GM21619 (cell line): ENCODE results near the gene GRIN3B.

Experiments used
- ATAC-seq: cut with Tn5 transposase; IDR thresholded peaks from one replicate; pipeline ENCODE4 v1.9.1; 2021; ENCODE audit not compliant: unreplicated experiment

GRIN3B gene

DNA sequence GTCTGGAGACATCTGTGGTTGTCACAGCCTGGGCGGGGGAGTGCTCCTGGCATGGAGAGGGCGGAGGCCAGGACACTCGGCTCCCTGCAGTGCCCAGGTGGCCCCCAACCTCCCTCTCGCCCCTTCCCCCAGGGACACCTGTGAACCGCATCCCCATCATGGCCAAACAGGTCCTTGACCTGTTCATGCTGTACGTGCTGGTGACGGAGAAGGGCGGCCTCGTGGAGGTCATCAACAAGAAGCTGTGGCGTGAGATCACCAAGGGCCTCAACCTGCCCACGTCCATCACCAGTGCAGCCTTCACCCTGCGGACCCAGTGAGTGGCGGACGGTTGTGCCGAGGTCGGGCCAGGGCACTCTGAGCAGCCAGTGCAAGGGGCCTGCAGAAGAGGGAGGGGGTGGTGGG, 36.1 kb upstream of the GRIN3B start:
- no peak for ATAC-seq

DNA sequence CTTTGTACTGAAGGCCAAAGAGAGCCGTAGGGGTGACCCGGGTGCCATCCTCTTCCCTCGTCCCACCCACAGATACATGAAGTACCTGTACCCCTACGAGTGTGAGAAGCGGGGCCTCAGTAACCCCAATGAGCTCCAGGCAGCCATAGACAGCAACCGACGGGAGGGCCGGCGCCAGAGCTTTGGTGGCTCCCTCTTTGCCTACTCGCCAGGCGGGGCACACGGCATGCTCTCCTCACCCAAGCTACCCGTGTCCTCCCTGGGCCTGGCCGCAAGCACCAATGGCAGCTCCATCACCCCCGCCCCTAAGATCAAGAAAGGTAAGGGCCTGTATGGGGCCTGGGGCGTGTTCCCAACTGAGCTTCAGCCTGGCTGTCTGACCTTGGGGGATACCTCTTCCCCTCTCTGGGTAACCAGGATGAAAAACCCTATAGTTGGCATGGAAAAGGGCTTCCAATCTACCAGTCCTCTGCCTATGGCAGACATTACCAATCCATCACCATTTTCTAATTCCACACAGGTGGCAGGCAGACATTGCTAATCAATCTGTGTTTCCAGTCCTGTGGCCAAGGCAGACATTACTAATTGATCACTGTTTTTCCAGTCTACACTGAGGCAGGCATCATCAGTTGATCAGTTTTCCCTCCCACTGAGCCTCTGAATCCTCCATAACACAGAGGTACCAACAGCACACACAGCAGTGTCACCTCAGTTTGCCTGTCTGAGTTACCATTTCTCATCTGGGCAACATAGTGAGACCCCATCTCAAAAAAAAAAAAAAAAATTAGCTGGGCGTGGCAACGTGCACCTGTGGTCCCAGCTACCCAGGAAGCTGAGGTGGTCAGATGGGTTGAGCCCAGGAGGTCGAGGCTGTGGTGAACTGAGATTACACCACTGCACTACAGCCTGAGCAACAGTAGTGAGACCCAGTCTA, 35.2 kb upstream of the GRIN3B start:
- ATAC-seq = no peak

DNA sequence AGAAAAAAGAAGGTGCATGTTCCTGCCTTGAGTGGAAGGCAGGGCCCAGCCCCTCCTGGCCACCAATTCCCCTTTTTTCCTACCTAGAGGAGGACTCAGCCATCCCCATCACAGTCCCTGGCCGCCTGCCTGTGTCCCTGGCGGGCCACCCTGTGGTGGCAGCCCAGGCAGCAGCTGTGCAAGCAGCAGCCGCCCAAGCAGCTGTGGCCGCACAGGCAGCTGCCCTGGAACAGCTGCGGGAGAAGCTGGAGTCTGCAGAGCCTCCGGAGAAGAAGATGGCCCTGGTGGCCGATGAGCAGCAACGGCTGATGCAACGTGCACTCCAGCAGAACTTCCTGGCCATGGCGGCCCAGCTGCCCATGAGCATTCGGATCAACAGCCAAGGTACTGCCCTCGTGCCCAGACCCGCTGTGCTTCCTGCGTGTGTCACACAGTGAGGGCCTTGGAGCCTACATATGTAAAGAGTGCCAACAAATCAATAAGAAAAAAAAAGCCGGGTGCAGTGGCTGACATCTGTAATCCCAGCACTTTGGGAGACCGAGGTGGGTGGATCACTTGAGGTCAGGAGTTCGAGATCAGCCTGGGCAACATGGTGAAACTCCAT, 33.6 kb upstream of the GRIN3B start:
- no peak for ATAC-seq

DNA sequence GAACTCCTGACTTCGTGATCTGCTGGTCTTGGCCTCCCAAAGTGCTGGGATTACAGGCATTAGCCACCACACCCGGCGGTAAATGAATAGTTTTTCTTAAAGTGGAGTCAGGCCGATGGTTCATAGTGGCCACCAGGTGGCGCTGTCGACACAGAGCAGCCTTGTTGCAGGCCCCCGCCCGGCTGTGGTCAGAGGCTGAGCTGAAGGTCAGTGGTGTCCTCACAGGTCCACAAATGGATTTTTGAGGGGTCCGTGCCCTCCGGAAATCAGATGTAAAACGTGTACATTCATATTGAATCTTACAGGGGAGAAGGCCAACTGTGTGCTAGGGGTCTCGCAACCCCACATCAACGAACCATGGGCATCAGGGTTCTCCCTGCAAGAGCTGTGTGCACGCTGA, 29.5 kb upstream of the GRIN3B start:
- ATAC-seq = no peak

DNA sequence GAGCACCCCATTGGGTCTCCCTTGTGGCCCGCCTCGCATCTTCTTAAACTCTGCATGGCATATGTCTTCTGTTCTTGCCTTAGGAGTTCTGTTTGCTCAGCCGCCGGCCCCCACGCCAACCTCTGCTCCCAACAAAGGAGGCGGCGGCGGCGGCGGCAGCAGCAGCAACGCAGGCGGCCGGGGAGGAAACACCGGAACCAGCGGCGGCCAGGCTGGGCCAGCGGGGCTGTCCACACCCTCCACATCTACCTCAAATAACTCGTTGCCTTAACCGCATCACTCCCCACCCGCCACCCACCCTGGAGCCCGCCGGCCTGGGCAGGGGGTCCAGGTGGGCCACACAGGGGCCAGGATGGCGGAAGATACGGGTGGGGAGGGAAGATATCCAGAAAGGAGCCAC, 28.4 kb upstream of the GRIN3B start:
- no peak for ATAC-seq

DNA sequence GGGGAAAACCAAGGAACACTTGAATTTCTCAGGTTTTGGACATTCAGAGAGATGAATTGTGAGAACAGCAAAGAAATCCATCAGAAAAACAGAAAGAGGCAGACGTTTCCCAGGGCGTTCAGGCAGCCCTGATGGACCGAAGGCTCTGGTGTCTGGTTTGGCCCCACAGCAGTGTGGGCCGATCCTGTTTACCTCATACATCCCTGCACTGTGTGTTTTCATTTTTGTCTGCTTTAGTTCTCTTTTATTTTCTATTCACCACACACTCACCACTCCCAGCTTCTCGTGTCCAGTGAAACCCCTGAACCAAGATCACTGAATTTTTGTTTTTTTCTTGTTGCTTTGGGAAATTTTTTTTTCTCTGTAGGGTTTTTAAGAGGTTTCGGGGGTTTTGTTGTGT, 27.9 kb upstream of the GRIN3B start:
- ATAC-seq = no peak

DNA sequence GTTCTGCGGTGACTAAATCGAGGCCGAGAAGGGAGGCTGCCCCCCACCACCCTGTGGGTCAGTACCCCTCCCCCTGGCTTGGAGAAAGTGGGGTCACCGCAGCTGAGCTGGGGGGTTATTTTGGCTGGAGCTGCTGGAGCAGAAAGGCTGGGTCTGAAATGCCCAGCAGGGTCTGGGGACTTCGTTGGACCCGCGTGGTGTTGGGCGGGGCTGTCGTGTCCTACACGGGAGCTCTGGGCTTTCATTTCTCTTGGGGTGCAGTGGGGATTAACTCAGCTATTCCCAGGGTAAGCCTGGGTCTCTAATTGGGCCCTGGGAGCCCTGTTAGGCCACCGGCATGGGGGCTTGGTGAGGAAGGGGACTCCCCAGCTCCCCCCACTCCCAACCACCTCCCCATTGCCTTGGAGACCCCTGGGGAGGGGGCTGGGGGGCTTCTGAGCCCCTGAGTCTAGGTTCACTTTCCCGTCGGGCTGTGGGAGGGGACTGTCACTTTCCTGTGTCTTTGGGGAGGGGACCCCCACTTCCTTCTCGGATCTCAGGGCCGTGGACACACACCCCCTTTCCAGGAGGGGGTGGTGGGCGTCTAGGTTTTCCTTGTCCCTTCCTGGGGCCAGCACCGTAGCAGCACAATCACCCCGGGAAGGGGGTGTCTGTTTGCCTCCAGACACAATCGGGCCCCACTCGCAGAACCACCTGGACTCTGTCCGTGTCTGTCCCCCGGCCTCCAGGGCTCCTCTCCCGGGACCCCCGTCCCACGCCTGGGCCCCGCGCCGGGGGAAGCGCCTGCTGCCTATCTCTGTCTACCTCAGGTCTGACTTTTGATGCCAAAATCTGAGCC, 26.3 kb upstream of the GRIN3B start:
- ATAC-seq = no peak

DNA sequence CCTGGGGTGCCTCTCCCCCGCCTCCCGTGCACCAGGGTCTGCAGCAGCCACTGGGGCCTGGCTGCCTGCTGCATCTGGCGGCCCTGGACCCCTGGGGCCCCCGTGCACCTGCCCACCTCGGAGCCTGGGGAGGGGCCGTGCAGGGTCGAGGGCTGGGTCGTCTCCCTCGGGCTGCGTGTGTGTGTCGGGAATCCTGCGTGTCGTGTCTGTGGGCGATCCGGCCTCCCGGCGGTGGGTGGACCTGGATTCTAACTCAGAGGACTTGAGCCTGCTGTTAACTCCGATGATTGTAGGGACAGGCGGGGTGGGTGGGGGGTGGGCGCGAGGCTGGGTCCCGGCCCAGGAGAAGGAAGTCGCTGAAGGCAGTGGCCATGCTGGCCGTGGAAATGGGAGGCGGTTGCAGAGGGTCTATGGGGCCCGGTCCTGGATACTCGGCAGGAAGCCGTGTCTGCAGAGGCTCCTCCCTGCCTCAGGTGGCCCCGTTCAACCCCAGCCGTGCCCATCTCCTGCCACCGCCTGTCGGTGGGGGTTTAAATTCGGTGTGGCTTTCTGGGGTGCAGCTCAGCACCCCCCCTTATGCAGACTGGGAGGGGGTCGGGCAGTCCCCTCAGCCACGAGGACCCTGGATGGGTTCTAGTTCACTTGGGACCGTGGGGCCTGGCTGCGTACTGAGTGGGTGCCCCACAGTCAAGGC, 25.5 kb upstream of the GRIN3B start:
- no peak for ATAC-seq

DNA sequence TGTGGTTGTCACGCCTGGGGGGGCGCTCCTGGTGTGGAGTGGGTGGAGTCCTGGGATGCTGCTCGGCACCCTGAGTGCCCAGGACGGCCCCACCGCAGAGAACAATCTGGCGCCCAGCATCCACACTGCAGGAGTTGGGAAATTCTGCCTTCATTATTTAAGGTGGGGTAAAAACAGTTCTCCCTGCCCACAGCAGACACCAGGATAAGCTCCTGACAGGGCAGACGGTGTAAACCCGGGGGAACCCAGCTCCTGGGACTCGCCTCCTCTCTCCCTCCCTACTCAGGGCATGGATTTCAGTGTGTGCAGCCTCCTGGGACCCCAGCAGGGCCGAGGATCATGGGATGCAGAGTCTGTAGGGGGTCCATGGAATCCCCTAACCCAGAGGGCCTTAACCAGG, 23.7 kb upstream of the GRIN3B start:
- ATAC-seq = no peak

DNA sequence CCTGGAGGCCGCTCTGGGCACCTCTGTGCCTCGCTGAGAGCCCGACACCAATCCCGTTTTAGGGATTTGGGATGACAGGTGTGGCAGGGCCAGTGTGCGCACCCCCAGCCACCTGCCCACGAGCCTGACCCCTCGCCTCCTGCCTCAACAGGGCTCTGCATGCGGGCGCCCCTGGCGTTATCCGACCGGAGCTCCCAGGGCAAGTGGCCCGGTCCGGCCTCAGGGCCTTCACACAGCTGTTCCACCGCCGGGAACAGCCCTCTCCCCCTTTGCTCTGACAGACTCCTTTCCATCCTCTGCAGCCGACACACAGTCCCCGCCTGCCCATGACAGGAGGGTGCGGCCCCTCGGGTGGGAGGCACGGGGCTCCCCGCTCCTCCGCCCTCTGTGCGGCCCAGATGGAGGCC, 23.2 kb upstream of the GRIN3B start:
- ATAC-seq = no peak

DNA sequence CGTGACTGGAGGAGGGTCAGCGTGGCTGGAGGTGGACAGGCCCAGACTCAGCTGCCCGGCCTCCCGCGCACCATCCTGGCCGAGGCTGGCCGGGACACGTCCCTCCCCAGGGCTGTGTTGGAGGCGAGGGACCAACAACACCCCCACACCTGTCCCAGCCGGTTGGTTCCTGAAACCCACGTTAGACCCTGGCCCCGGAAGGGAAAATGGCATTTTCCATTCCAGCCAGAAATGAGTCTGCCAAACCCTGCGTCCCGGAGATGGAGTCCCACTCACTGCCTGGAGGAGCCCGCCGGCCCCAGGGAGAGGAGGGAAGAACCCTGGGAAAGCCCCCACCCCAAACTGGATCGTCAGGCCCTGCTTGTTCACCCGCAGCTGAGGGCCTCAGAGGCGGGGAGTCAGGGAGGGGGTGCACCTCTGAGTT, 20.9 kb upstream of the GRIN3B start:
- no peak for ATAC-seq

DNA sequence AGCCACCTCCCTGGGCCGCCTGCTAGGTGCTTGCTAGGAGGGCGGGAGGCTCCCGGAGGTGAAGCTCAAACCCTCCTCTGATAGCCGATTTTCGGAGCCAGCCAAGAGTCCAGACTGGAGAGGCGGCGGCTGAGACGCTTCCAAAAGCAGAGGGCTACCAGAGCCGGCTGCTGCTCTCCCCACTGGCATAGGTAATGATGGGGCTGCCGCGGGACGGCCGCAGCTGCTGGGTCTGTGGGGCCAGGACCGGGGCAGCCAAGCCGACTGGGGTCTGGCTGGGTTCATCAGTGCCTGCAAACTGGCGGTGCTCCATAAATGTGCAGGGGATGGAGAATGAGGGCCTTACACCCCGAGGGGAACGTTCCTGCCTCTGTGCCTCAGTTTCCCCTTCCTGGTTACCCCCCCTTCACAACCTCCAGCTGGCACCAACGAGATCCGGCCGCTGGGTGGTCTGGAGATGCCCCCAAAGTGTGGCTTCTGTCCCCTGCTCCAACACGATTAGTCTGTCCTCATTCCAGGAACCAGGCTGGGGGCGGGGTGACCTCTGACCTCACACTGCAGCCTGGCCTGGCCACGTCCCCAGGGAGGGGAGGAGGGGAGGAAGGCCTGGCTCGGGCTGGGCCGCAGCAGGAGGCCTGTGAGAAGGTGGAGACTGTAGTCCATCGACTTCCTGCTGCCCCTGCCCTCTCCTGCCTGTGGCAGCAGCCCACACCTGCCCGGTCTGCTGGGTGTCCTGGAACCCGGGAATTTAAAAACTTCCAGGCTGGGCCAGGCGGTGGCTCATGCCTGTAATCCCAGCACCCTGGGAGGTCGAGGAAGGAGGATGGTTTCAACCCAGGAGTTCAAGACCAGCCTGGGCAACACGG, 19.9 kb upstream of the GRIN3B start:
- no peak for ATAC-seq

DNA sequence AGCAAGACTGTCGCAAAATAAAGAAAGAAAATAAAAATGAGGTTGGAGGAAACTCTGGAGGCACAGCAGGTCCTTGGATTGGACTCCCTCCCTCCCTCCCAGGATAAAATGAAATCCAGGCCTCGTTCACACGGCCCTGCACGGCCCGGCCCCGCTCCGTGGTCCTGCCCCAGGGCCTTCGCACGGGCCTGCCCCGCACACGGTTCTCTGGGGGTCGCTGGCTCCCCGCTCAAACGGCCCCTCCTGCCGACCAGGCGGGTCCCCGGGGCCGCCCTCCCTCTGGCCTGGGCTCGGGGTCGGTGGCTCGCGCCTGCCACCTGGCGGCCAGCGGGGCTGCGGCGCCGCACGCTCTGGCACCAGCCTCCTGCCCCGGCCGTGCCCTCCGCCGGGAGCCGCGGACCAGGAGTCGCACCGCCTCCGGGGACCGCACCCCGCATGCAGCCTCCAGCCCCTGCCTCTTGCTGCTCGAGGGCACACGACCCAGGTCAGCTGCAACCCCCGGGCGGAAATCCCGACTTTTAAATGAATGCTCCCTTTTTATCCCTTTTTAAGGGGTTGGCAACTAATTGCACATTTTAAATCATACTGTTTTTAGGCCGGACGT, 17.6 kb upstream of the GRIN3B start:
- ATAC-seq = no peak

DNA sequence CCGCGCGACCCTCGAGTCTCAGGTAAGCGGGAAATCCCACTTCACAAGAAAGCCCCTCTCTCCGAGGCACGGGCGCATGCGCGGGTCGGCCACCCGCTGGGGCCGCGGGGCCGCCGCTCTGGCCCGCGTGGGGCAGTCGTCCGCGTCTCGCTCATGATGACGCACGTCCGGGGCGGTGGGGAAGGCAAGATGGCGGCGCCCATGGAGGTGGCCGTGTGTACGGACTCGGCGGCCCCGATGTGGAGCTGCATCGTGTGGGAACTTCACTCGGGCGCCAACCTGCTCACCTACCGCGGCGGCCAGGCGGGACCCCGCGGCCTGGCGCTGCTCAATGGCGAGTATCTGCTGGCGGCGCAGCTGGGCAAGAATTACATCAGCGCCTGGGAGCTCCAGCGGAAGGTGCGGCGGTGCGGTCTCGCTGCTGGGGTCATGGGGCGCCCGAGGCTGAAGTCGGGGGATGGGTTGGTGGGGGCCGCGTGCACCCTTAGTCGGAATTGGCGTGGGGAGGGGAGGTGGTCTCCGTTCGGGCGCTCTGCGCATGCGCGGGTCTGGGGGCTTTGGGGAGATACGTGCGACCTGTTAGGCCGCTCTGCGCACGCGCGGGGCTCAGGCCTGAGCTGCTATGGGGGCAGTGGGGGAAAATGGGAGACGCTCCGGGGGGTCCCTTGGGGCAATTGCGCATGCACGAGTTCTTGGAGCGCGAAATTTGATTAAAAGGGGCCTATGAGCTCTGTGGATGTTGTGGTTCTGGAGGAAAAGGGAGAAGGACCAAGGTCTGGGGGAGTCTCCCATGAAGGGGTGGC, 15.9 kb upstream of the GRIN3B start, which contains the start of gene WDR18:
Gene WDR18, plus strand, starts transcription at position 181 of the 803 bp plus-strand sequence. Its CDS starts 9 bp downstream, at position 190.
- ATAC-seq = peak; percentile 59

DNA sequence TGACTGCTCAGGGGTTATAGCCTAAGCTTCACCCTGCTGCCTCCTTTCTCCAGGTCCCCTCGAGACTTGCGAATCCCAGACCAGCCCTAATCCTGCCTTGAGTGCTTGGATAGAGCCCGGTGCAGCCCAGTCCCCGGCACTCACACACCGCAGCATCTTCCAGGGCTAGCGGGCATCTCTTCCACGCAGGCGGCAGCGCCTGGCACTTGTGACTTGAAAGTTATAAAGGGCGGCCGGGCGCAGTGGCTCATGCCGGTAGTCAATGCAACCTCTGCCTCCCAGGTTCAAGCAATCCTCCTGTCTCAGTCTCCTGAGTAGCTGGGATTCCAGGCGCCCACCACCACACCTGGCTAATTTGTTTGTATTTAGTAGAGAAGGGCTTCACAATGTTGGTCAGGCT, 14.1 kb upstream of the GRIN3B start:
- no peak for ATAC-seq

DNA sequence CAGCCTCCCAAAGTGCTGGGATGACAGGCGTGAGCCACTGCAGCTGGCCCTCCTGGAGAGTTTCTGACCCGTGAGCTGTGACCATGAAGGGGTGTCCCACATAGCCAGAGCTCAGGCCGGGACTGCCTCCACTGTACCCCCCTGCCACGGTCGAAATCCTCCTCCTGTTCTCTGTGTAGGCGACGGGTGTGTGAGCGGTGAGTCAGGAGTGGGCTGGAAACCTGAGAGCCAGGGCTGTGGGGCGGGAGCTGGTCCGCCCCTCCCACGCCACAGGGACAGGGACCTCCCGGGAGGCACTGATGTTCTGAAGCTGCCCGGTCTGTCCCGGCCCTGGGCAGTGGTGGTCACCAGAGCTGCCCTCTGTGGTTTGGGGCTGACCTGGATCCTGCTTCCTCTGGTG, 12.1 kb upstream of the GRIN3B start:
- ATAC-seq = no peak

DNA sequence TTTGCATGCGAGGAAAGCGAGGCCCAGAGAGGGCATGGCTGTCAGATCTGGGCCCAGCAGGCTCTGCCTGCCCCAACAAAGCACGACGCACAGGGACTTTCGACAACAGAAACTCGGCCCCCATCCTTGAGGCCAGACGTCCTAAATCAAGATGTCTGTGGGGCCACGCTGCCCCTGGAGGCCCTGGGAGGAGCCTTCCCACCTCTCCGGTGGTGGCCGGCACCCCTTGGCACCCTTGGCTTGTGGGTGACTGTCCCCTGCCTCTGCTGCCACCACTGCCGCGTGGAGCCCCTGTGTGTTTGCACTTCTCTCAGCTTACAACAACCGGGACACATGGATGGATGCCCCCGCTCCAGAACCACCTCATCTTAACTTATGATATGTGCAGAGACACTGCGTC, 11.7 kb upstream of the GRIN3B start:
- no peak for ATAC-seq

DNA sequence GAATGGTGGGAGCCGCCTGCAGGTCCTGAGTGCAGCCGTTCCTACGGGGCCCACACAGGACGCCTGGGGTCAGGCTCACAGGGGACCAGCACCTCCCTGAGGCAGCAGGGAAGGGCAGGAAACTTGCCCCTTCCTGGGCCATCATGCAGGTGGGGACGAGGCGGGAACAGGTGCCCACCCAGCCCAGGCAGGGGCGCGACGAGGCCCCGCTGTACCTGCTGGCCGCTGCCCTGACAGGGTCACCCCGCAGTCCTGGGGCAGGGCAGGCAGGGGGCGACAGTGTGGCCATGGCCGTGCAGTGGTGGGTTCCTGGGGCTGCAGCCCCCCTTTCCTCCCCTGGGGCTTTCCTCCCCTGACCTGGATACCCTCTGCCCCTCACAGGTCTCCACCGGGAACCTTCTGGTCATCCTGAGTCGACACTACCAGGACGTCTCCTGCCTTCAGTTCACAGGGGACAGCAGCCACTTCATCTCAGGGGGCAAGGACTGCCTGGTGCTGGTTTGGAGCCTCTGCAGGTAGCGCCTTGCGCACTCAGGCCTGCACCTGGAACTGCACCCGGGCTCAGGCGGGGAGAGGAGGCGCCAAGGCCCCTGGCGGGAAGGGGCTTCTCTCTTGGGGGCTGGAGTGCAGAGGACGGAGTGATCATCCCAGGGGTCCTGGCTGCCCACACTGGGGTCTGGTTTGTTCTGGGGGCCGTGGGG, 10.7 kb upstream of the GRIN3B start:
- no peak for ATAC-seq
